Measurements from ENCODE around the gene HPD. TPM values are rescaled to one million over a fixed set of nuclear protein-coding genes. Genes with fewer than 3 reads are reported as not detected.

The HPD gene
- total and polyA plus RNA-seq, 9 donors = 1.2 to 7.2 (median 4.0) TPM

DNA sequence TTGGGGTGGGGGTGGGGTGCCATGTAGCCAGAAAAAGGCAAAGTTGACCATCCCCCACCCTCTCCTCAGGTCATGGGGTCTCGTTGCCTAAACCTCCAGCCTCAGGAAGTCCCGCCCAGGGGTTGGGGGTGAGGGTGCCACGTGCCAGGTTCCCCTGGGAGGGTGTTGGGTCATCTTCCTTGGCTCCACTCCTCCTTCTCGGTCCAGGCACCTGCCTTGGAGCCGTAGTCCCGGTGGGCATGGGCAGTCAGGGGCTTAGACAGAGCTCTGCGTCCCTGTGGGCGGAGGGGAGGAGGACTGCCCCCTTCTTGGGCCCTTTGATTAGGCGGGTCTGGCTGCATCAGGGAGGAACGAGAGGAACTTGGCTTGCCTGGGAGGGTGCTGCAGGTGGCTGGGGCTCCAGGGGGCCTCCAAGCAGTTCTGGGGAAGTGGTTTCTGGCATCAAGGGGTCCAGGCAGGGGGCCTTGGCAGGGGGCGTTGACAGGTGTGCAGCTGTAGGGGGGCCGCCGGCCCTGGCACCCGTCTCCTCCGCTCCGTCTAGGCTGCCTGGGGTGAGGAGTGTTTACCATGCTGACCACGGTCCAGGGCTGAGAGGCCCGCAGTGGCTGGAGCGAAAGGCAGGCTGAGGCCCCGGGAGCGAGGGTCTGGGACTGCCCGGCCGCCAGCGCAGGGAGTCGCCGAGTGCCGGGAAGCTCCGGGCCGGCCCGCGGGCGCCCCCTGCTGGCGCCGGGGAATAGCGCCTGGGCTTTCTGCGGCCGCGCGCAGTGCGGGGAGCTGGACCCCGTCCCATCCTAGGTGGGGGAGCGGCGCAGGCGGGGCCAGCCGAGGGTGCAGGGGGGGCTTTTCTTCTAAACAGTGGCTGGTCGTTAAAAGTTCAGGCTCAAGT lies 47.0 kb downstream of the HPD start:
- Histone ChIP-seq H3K9me3 (no peaks in the 10 kb centered on the region), H3K4me3 (peak overlapping the region; percentile 46), H3K27ac (peak overlapping the region; percentile 47 to 76), H3K4me1 (ENCODE audit: insufficient read depth) (peaks cover 2% of the 10 kb centered on the region), H3K27me3 (no peaks in the 10 kb centered on the region), H3K36me3 (no peaks in the 10 kb centered on the region)
- DNase-seq = peak; percentile 77 to 87 (median 80)
- no peak for TF ChIP-seq EP300 (IDR thresholded peaks at IDR 0.05)
- no peak for TF ChIP-seq POLR2A (IDR thresholded peaks at IDR 0.05)
- TF ChIP-seq, protein P1, sequence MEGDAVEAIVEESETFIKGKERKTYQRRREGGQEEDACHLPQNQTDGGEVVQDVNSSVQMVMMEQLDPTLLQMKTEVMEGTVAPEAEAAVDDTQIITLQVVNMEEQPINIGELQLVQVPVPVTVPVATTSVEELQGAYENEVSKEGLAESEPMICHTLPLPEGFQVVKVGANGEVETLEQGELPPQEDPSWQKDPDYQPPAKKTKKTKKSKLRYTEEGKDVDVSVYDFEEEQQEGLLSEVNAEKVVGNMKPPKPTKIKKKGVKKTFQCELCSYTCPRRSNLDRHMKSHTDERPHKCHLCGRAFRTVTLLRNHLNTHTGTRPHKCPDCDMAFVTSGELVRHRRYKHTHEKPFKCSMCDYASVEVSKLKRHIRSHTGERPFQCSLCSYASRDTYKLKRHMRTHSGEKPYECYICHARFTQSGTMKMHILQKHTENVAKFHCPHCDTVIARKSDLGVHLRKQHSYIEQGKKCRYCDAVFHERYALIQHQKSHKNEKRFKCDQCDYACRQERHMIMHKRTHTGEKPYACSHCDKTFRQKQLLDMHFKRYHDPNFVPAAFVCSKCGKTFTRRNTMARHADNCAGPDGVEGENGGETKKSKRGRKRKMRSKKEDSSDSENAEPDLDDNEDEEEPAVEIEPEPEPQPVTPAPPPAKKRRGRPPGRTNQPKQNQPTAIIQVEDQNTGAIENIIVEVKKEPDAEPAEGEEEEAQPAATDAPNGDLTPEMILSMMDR (IDR thresholded peaks at IDR 0.05) = peak; percentile 96 to 98 (median 98)
- 4 to 10% (median 6%) methylated on average over 32 to 46 of the region's 46 CpGs for WGBS, 3 donors
- intact Hi-C loops (cut with DNase I) = loop anchor here (1.0 to 2.0 kb wide), 3 partner anchors 15 to 35 kb away; no protein-coding TSS in a partner anchor

- H3K4me3 ChIP-seq = no peak overlapping the region
- DNase-seq = no peak
- no peaks in the 10 kb centered on the region for H3K36me3 ChIP-seq
- intact Hi-C loops (cut with DNase I) = loop anchor here in 1 of 4 donors (2.0 kb wide), 1 partner anchor 14 kb away; no protein-coding TSS in a partner anchor
- no peaks in the 10 kb centered on the region for H3K27me3 ChIP-seq
- no peaks in the 10 kb centered on the region for H3K9me3 ChIP-seq
- H3K4me1 ChIP-seq (ENCODE audit: insufficient read depth) = peaks cover 5% of the 10 kb centered on the region
- TF ChIP-seq, protein P1 (IDR thresholded peaks at IDR 0.05) = no peak
- TF ChIP-seq POLR2A (IDR thresholded peaks at IDR 0.05) (no peak), EP300 (IDR thresholded peaks at IDR 0.05) (no peak)
- 53 to 56% (median 53%) methylated on average over 6 of the region's 6 CpGs for WGBS, 3 donors
- H3K27ac ChIP-seq = peak overlapping the region; percentile 47 to 76
Observed at GRCh38 chr12:121810833-121811433, 47.7 kb downstream of the HPD start.

- peak in 3 of 5 donors; percentile 13 to 40 (median 26) for DNase-seq
- no peak for TF ChIP-seq EP300 (IDR thresholded peaks at IDR 0.05)
- no peak for TF ChIP-seq POLR2A (IDR thresholded peaks at IDR 0.05)
- TF ChIP-seq, protein P1 (IDR thresholded peaks at IDR 0.05) = no peak
- 64 to 71% (median 65%) methylated on average over 30 to 33 of the region's 33 CpGs for WGBS, 3 donors
- Histone ChIP-seq H3K9me3 (no peaks in the 10 kb centered on the region), H3K4me3 (no peak overlapping the region), H3K4me1 (ENCODE audit: insufficient read depth) (peaks cover 8% of the 10 kb centered on the region), H3K27ac (peak overlapping the region; percentile 14 to 47), H3K36me3 (no peaks in the 10 kb centered on the region), H3K27me3 (no peaks in the 10 kb centered on the region)
- intact Hi-C loops (cut with DNase I) = loop anchor here in 1 of 4 donors (2.0 kb wide), 1 partner anchor 14 kb away; no protein-coding TSS in a partner anchor
Observed at GRCh38 chr12:121810234-121810817, 48.3 kb downstream of the HPD start.

- no peak overlapping the region for H3K4me3 ChIP-seq
- intact Hi-C loops (cut with DNase I) = loop anchor here in 2 of 4 donors (2.0 to 10.0 kb wide), 2 partner anchors 13 to 315 kb away; no protein-coding TSS in a partner anchor
- peak in 3 of 5 donors; percentile 16 to 40 (median 24) for DNase-seq
- peaks cover 8% of the 10 kb centered on the region for H3K4me1 ChIP-seq (ENCODE audit: insufficient read depth)
- H3K27ac ChIP-seq = no peak overlapping the region
- no peaks in the 10 kb centered on the region for H3K9me3 ChIP-seq
- no peaks in the 10 kb centered on the region for H3K36me3 ChIP-seq
- 77 to 82% (median 77%) methylated on average over 27 of the region's 27 CpGs for WGBS, 3 donors
- TF ChIP-seq EP300 (IDR thresholded peaks at IDR 0.05) (no peak), POLR2A (IDR thresholded peaks at IDR 0.05) (no peak)
- TF ChIP-seq, protein P1 (IDR thresholded peaks at IDR 0.05) = no peak
- no peaks in the 10 kb centered on the region for H3K27me3 ChIP-seq
Observed at GRCh38 chr12:121809712-121810116, 48.9 kb downstream of the HPD start.
